Measurements from ENCODE around the gene TPSG1.
"Not testable (repeated sequence)": the region's sequence is repeated elsewhere in the genome, so short reads cannot be mapped to it uniquely, and the experiment has no call there.

The TPSG1 gene

GRCh38 chr16:1253701-1254364, 28.8 kb upstream of the TPSG1 start:
- DNase-seq (ENCODE audit: low read depth), result not testable (repeated sequence)

GRCh38 chr16:1249031-1249755, 24.1 kb upstream of the TPSG1 start:
- not testable (repeated sequence) for DNase-seq (ENCODE audit: low read depth); H3K4me3 ChIP-seq (replicated peaks; ENCODE audit: low read depth, low read length)

More at GRCh38 chr16:1253701-1254364, 28.8 kb upstream of the TPSG1 start:
- not testable (repeated sequence) for H3K4me3 ChIP-seq (replicated peaks; ENCODE audit: low read depth, low read length)

GRCh38 chr16:1247903-1248537, 23.0 kb upstream of the TPSG1 start:
- not testable (repeated sequence) for H3K4me3 ChIP-seq (replicated peaks; ENCODE audit: low read depth, low read length); DNase-seq (ENCODE audit: low read depth)

- no peak overlapping the region for H3K4me3 ChIP-seq (replicated peaks; ENCODE audit: low read depth, low read length)
- TF ChIP-seq CTCF (IDR thresholded peaks at IDR 0.05; ENCODE audit: low read length, missing control alignments), result no peak
- DNase-seq (ENCODE audit: low read depth), result no peak
These were observed 20.5 kb upstream of the TPSG1 start for GRCh38 chr16:1245452-1246020.

- no peak for DNase-seq (ENCODE audit: low read depth)
- no peak overlapping the region for H3K4me3 ChIP-seq (replicated peaks; ENCODE audit: low read depth, low read length)
- TF ChIP-seq CTCF (IDR thresholded peaks at IDR 0.05; ENCODE audit: low read length, missing control alignments), result no peak
These were observed 19.8 kb upstream of the TPSG1 start for GRCh38 chr16:1244881-1245280.

GRCh38 chr16:1243907-1244850, 19.1 kb upstream of the TPSG1 start:
- not testable (repeated sequence) for DNase-seq (ENCODE audit: low read depth); H3K4me3 ChIP-seq (replicated peaks; ENCODE audit: low read depth, low read length)

GRCh38 chr16:1243363-1243762, 18.3 kb upstream of the TPSG1 start:
- not testable (repeated sequence) for DNase-seq (ENCODE audit: low read depth); H3K4me3 ChIP-seq (replicated peaks; ENCODE audit: low read depth, low read length)

- H3K4me3 ChIP-seq (replicated peaks; ENCODE audit: low read depth, low read length); DNase-seq (ENCODE audit: low read depth): not testable (repeated sequence)
These were observed 16.0 kb upstream of the TPSG1 start for GRCh38 chr16:1241081-1241480.

- H3K4me3 ChIP-seq (replicated peaks; ENCODE audit: low read depth, low read length); DNase-seq (ENCODE audit: low read depth): not testable (repeated sequence)
These were observed 15.4 kb upstream of the TPSG1 start, which contains the start of gene TPSAB1 for GRCh38 chr16:1240436-1240835. Gene TPSAB1, plus strand, starts transcription at chr16:1240705. Its CDS starts 234 bp downstream, at chr16:1240939.

- not testable (repeated sequence) for H3K4me3 ChIP-seq (replicated peaks; ENCODE audit: low read depth, low read length); DNase-seq (ENCODE audit: low read depth)
These were observed 14.5 kb upstream of the TPSG1 start for GRCh38 chr16:1239575-1239974.

GRCh38 chr16:1238909-1239308, 13.8 kb upstream of the TPSG1 start:
- DNase-seq (ENCODE audit: low read depth); H3K4me3 ChIP-seq (replicated peaks; ENCODE audit: low read depth, low read length): not testable (repeated sequence)
